ENCODE measurements around the gene CAPSL.

Gene CAPSL

GRCh38 chr5:35924950-35925722 lies 13.3 kb downstream of the CAPSL start:
- no peaks in the 10 kb centered on the region for H3K9me3 Mint-ChIP-seq
- H3K4me1 Mint-ChIP-seq, result no peaks in the 10 kb centered on the region
- no peak overlapping the region for H3K4me3 Mint-ChIP-seq
- ATAC-seq (ENCODE audit: low read depth) (no peak), DNase-seq (ENCODE audit: low spot score in 2 of 2) (no peak)
- H3K36me3 Mint-ChIP-seq, result no peaks in the 10 kb centered on the region
- H3K27me3 Mint-ChIP-seq, result peaks cover 11% of the 10 kb centered on the region
- H3K27ac Mint-ChIP-seq, result no peak overlapping the region

DNA sequence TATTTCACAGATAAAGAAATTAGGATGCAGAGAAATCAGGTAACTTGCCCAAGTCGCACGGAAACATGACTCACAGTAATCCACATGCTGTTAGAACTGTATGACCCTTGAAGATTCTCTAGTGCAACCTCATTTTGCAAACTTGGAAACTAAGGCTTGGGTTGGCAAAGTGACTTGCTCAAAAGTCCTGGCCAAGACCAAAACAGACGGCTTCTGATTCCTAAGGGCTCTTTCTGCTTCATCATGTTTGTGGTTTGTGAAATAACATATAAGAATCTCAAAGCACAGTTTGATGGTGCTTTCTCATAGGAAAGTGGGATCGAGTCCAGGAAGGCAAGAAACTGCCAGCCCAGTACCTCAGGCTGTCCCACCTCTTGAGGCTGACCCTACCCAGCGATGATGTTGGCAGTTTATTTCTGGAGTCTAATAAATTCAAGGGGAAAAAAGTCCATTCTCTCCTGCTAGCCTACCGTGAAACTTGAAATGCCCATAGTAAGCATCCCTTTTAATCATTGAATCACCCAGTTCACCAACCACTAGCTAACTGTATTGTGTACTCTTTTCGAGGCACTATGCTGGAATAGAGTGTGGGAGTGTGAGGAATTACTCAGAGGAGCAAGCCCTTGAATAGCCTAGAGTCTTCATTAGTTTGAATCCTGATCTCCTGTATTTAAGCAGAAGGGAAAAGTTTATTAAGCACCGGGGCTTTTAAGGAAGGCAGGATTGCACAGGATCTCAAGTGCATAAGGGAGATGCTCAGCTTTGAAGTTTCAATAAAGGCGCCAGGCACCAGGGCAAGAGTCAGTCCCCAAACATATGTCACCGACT lies 14.1 kb downstream of the CAPSL start:
- DNase-seq (ENCODE audit: low spot score in 2 of 2) (no peak), ATAC-seq (ENCODE audit: low read depth) (no peak)
- no peak overlapping the region for H3K4me3 Mint-ChIP-seq

DNA sequence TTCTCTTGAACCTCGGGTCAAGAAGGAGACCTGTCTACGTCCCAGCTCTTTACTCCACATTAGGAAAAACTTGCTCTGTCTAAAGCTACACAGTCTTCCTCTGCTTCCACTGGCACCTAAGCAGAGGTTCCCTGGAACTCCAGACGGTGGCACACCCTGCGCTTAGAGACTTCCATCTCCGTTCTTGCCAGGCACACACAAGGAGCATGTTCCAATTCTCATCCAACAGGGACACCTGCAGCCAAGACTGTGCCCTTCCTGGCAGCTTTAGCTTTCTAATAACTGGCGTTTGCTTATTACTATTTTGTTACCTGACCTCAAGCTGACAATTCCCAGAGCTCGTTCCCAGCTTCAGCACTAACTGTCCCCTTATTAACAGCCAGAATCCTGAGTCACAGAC lies 16.0 kb downstream of the CAPSL start:
- no peak for ATAC-seq (ENCODE audit: low read depth)
- Mint-ChIP-seq H3K9me3 (peaks cover 8% of the 10 kb centered on the region), H3K4me1 (no peaks in the 10 kb centered on the region), H3K27me3 (peaks cover 11% of the 10 kb centered on the region), H3K4me3 (no peak overlapping the region), H3K36me3 (peaks cover 5% of the 10 kb centered on the region), H3K27ac (no peak overlapping the region)
- no peak for DNase-seq (ENCODE audit: low spot score in 2 of 2)

More for the DNA sequence above, 14.1 kb downstream of the CAPSL start:
- Mint-ChIP-seq H3K4me1 (no peaks in the 10 kb centered on the region), H3K9me3 (peaks cover 4% of the 10 kb centered on the region), H3K27me3 (peaks cover 11% of the 10 kb centered on the region), H3K36me3 (peaks cover 4% of the 10 kb centered on the region), H3K27ac (no peak overlapping the region)

- no peak overlapping the region for H3K27ac Mint-ChIP-seq
- DNase-seq (ENCODE audit: low spot score in 2 of 2), result no peak
- H3K4me3 Mint-ChIP-seq, result no peak overlapping the region
- peaks cover 11% of the 10 kb centered on the region for H3K27me3 Mint-ChIP-seq
- no peak for ATAC-seq (ENCODE audit: low read depth)
- H3K36me3 Mint-ChIP-seq, result peaks cover 5% of the 10 kb centered on the region
- H3K4me1 Mint-ChIP-seq, result no peaks in the 10 kb centered on the region
- H3K9me3 Mint-ChIP-seq, result peaks cover 8% of the 10 kb centered on the region
These were observed 16.5 kb downstream of the CAPSL start for GRCh38 chr5:35921930-35922329.

GRCh38 chr5:35920890-35921289 lies 17.5 kb downstream of the CAPSL start:
- peaks cover 8% of the 10 kb centered on the region for H3K9me3 Mint-ChIP-seq
- peaks cover 5% of the 10 kb centered on the region for H3K36me3 Mint-ChIP-seq
- peaks cover 10% of the 10 kb centered on the region for H3K27me3 Mint-ChIP-seq
- no peaks in the 10 kb centered on the region for H3K4me1 Mint-ChIP-seq
- H3K27ac Mint-ChIP-seq, result no peak overlapping the region
- DNase-seq (ENCODE audit: low spot score in 2 of 2) (no peak), ATAC-seq (ENCODE audit: low read depth) (no peak)
- no peak overlapping the region for H3K4me3 Mint-ChIP-seq

- ATAC-seq (ENCODE audit: low read depth) (no peak), DNase-seq (ENCODE audit: low spot score in 2 of 2) (no peak)
- no peak overlapping the region for H3K4me3 Mint-ChIP-seq
- H3K27me3 Mint-ChIP-seq, result peaks cover 5% of the 10 kb centered on the region
- no peaks in the 10 kb centered on the region for H3K4me1 Mint-ChIP-seq
- H3K36me3 Mint-ChIP-seq, result peaks cover 5% of the 10 kb centered on the region
- no peak overlapping the region for H3K27ac Mint-ChIP-seq
- peaks cover 11% of the 10 kb centered on the region for H3K9me3 Mint-ChIP-seq
These were observed 19.2 kb downstream of the CAPSL start for GRCh38 chr5:35919191-35919590.

GRCh38 chr5:35908814-35909213 lies 29.6 kb downstream of the CAPSL start:
- Mint-ChIP-seq H3K4me1 (no peaks in the 10 kb centered on the region), H3K27ac (no peak overlapping the region), H3K9me3 (no peaks in the 10 kb centered on the region), H3K4me3 (no peak overlapping the region), H3K36me3 (no peaks in the 10 kb centered on the region), H3K27me3 (peaks cover 2% of the 10 kb centered on the region)
- no peak for ATAC-seq (ENCODE audit: low read depth)
- no peak for DNase-seq (ENCODE audit: low spot score in 2 of 2)

DNA sequence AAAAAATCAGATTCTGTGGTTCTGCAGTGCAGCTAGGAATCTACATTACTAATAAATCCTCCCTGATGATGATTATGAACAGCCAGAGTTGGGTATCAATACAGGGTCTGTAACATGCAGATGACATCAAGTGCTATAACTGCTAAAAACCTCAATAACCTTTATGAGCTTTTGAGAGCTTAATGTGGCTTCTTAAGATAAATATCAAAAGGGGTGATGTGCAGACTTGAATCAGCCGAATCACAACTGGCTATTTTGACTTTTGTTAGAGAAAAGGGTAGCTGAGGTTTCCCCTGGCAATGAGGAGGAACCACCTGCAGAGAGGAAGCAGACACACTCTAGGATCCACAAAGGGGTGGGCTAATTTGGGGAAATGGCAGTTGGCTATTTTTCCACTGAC lies 30.2 kb downstream of the CAPSL start:
- H3K27ac Mint-ChIP-seq, result no peak overlapping the region
- H3K27me3 Mint-ChIP-seq, result peaks cover 2% of the 10 kb centered on the region
- no peak overlapping the region for H3K4me3 Mint-ChIP-seq
- no peaks in the 10 kb centered on the region for H3K9me3 Mint-ChIP-seq
- H3K36me3 Mint-ChIP-seq, result no peaks in the 10 kb centered on the region
- ATAC-seq (ENCODE audit: low read depth), result no peak
- no peaks in the 10 kb centered on the region for H3K4me1 Mint-ChIP-seq
- no peak for DNase-seq (ENCODE audit: low spot score in 2 of 2)

GRCh38 chr5:35904443-35905132 lies 33.8 kb downstream of the CAPSL start:
- ATAC-seq (ENCODE audit: low read depth) (no peak), DNase-seq (ENCODE audit: low spot score in 2 of 2) (no peak)
- Mint-ChIP-seq H3K9me3 (no peaks in the 10 kb centered on the region), H3K4me3 (no peak overlapping the region), H3K4me1 (no peaks in the 10 kb centered on the region), H3K27ac (no peak overlapping the region), H3K27me3 (peaks cover 2% of the 10 kb centered on the region), H3K36me3 (no peaks in the 10 kb centered on the region)

- no peak for ATAC-seq (ENCODE audit: low read depth)
- H3K27ac Mint-ChIP-seq, result no peak overlapping the region
These were observed 34.7 kb downstream of the CAPSL start for GRCh38 chr5:35903631-35904203.

GRCh38 chr5:35902046-35902672 lies 36.3 kb downstream of the CAPSL start:
- Mint-ChIP-seq H3K9me3 (no peaks in the 10 kb centered on the region), H3K4me1 (no peaks in the 10 kb centered on the region), H3K36me3 (no peaks in the 10 kb centered on the region), H3K27ac (no peak overlapping the region), H3K4me3 (no peak overlapping the region), H3K27me3 (peaks cover 3% of the 10 kb centered on the region)
- DNase-seq (ENCODE audit: low spot score in 2 of 2) (no peak), ATAC-seq (ENCODE audit: low read depth) (no peak)

More at GRCh38 chr5:35903631-35904203, 34.7 kb downstream of the CAPSL start:
- no peaks in the 10 kb centered on the region for H3K36me3 Mint-ChIP-seq
- no peaks in the 10 kb centered on the region for H3K9me3 Mint-ChIP-seq
- no peak overlapping the region for H3K4me3 Mint-ChIP-seq
- DNase-seq (ENCODE audit: low spot score in 2 of 2), result no peak
- no peaks in the 10 kb centered on the region for H3K4me1 Mint-ChIP-seq
- peaks cover 3% of the 10 kb centered on the region for H3K27me3 Mint-ChIP-seq

DNA sequence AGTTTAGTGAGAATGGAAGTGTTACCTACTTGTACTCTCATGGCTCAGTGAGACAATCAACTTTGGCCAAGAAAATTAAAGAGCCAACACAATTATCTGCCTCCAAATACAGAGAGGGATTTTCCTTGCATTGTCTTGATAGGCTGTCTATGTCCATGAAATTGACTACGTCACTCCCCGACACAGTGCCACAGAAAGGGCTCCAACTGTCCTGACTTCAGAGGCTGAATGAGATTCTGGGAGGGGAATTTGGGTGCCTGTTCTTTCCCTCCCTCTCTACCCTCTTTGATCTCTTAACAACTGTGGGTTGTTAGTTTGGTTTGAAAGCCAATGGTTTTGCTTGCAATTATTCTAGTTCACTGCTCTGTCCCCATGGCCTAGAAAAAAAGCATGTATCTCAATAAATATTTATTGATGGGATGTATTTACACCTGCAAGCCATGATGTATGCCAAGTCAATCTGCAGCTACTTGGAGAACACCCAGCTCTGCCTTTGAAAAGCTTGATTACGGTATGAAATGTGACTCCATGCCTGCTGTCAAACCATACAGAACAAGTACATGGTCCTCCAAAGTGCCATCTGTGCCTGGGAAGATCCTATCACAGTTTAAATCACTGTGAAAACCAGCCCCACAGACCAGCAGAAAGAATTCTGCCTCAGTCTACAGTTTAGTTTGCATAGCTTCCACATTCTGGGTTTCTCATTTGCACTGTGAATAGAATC lies 37.3 kb downstream of the CAPSL start:
- Mint-ChIP-seq H3K4me3 (no peak overlapping the region), H3K4me1 (no peaks in the 10 kb centered on the region), H3K9me3 (no peaks in the 10 kb centered on the region), H3K27ac (no peak overlapping the region), H3K36me3 (no peaks in the 10 kb centered on the region), H3K27me3 (peaks cover 1% of the 10 kb centered on the region)
- no peak for DNase-seq (ENCODE audit: low spot score in 2 of 2)
- ATAC-seq (ENCODE audit: low read depth), result no peak

DNA sequence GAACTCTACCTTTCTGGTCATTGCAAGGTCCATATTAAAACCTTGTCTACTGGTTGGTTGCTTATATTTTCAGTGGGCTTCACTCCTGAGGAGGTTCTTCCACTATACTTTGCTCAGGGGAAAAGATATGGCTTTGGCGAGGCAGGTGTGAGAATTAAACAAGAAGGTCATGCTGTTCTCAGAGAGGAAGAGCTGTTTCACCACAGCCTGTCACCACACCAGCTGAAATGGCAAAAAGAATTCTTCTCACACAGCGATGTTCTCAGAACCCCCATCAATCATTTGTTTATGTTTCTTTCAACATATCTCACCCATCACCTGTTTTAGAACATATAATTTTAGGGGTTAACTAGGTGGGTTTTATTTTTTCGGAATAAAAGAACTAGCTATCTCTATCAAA lies 38.6 kb downstream of the CAPSL start:
- H3K4me3 Mint-ChIP-seq, result no peak overlapping the region
- no peaks in the 10 kb centered on the region for H3K4me1 Mint-ChIP-seq
- no peak for DNase-seq (ENCODE audit: low spot score in 2 of 2)
- H3K9me3 Mint-ChIP-seq, result no peaks in the 10 kb centered on the region
- H3K27ac Mint-ChIP-seq, result no peak overlapping the region
- no peaks in the 10 kb centered on the region for H3K36me3 Mint-ChIP-seq
- ATAC-seq (ENCODE audit: low read depth), result no peak
- peaks cover 1% of the 10 kb centered on the region for H3K27me3 Mint-ChIP-seq

All from memory B cell (primary cell).